Gastrocnemius medialis (tissue), 4 donors: ENCODE results near the gene ATXN7L1.

Experiments used
- POLR2A ChIP-seq, 2 donors: fragments of 450-650 bp; IDR thresholded peaks; one replicate each; pipeline ENCODE4 v1.6.1; 2017; ENCODE audit warnings: antibody characterized with exemption in 2 of 2, mild to moderate bottlenecking in 2 of 2, moderate library complexity in 2 of 2
- TF ChIP-seq, protein P1 (sequence below), 5 experiments: fragments of 450-650 bp in 3 of 5; fragments of 200-600 bp in 2 of 5; sonication (generic) in 2 of 5; IDR thresholded peaks in 4 of 5; conservative IDR thresholded peaks in 1 of 5; 1 replicate in 4 of 5; 2 replicates in 1 of 5; pipeline ENCODE4 v1.5.1; 2016 to 2019; ENCODE audit warnings: antibody characterized with exemption in 5 of 5, mild to moderate bottlenecking in 3 of 5, moderate library complexity in 3 of 5

DNA sequence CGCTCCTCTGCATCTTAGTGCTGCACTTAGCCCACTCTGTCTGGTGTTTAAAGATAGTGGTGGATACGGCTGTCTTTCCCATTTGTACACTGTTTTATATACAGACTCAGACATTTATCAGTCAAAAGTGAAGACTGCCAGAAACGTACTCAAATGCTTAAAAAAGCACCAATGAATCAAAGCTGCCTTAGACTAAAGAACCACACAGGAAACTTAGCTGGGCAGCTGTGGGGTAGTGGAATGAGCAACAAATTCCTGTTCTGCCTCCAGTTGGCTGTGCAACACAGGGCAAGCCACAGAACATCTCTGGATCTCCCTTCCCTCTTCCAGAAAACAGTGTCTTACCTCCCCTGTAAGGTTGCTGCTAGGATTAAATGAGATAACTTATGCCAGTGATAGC lies 76.0 kb downstream of the ATXN7L1 start:
- TF ChIP-seq, protein P1, sequence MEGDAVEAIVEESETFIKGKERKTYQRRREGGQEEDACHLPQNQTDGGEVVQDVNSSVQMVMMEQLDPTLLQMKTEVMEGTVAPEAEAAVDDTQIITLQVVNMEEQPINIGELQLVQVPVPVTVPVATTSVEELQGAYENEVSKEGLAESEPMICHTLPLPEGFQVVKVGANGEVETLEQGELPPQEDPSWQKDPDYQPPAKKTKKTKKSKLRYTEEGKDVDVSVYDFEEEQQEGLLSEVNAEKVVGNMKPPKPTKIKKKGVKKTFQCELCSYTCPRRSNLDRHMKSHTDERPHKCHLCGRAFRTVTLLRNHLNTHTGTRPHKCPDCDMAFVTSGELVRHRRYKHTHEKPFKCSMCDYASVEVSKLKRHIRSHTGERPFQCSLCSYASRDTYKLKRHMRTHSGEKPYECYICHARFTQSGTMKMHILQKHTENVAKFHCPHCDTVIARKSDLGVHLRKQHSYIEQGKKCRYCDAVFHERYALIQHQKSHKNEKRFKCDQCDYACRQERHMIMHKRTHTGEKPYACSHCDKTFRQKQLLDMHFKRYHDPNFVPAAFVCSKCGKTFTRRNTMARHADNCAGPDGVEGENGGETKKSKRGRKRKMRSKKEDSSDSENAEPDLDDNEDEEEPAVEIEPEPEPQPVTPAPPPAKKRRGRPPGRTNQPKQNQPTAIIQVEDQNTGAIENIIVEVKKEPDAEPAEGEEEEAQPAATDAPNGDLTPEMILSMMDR (IDR thresholded peaks at IDR 0.05 in 4 of 5, conservative IDR thresholded peaks at IDR 0.05 in 1 of 5): no peak
- no peak for TF ChIP-seq POLR2A (IDR thresholded peaks at IDR 0.05)
